ENCODE results near the gene ZNF283. TPM values are rescaled to one million over a fixed set of nuclear protein-coding genes. Genes with fewer than 3 reads are reported as not detected.

The ZNF283 gene
- total and polyA plus RNA-seq, 4 donors, result 0.65 to 6.4 (median 2.9) TPM

GRCh38 chr19:43802216-43802951, 24.7 kb upstream of the ZNF283 start, which contains the start of gene LYPD5:
LYPD5 (minus strand) TSS chr19:43802447; CDS start chr19:43802380, 67 bp downstream.
- Histone ChIP-seq H3K9me3 (ENCODE audit: control insufficient read depth in 4 of 4, low read length in 3 of 4) (peaks cover 0 to 2% (median under 1%) of the 10 kb centered on the region in 4 donors), H3K9ac (ENCODE audit: low read depth in 1 of 2, low read length in 2 of 2) (no peak within 1 kb of the TSS), H3K27me3 (ENCODE audit: control insufficient read depth in 4 of 4, insufficient read depth in 4 of 4, low read length in 3 of 4) (peaks cover 0 to 8% (median 0%) of the 10 kb centered on the region in 4 donors), H3K27ac (ENCODE audit: low read depth in 1 of 2, low read length in 2 of 2) (no peak within 1 kb of the TSS), H3K4me3 (ENCODE audit: low read depth in 1 of 3, low read length in 3 of 3) (no peak within 1 kb of the TSS), H3K36me3 (ENCODE audit: control insufficient read depth in 4 of 4, insufficient read depth in 3 of 4, low read depth in 1 of 4, low read length in 3 of 4) (no peaks in the 10 kb centered on the region), H3K4me1 (ENCODE audit: control insufficient read depth in 4 of 4, insufficient read depth in 4 of 4, low read length in 3 of 4) (peaks cover 2 to 9% (median 5%) of the 10 kb centered on the region in 4 donors)
- no peak for DNase-seq (ENCODE audit: low spot score)
- WGBS, result 57% methylated on average over 12 of the region's 12 CpGs
- TF ChIP-seq RXRA (IDR thresholded peaks at IDR 0.05), result no peak
- TF ChIP-seq MAX (IDR thresholded peaks at IDR 0.05), result no peak
- TF ChIP-seq CTCF (IDR thresholded peaks at IDR 0.05; ENCODE audit: low read depth, low read length, missing input control), result no peak
- TF ChIP-seq REST (IDR thresholded peaks at IDR 0.05), result no peak
- no peak for TF ChIP-seq SP1 (IDR thresholded peaks at IDR 0.05)

GRCh38 chr19:43804432-43804831, 22.7 kb upstream of the ZNF283 start:
- 33% methylated on average over 2 of the region's 2 CpGs for WGBS
- H3K9me3 ChIP-seq (ENCODE audit: control insufficient read depth in 4 of 4, low read length in 3 of 4), result peaks cover 0 to 3% (median 1%) of the 10 kb centered on the region in 4 donors
- no peak for TF ChIP-seq FOXA1 (IDR thresholded peaks at IDR 0.05)
- no peak for TF ChIP-seq FOXA2 (IDR thresholded peaks at IDR 0.05)
- no peak for TF ChIP-seq ZBTB33 (IDR thresholded peaks at IDR 0.05)
- TF ChIP-seq HNF4G (IDR thresholded peaks at IDR 0.05), result no peak
- no peak for TF ChIP-seq TAF1 (conservative IDR thresholded peaks at IDR 0.05)
- TF ChIP-seq SP1 (IDR thresholded peaks at IDR 0.05), result no peak
- TF ChIP-seq HNF4A (conservative IDR thresholded peaks at IDR 0.05), result no peak
- TF ChIP-seq ATF3 (IDR thresholded peaks at IDR 0.05), result no peak
- TF ChIP-seq JUND (IDR thresholded peaks at IDR 0.05), result no peak
- TF ChIP-seq YY1 (IDR thresholded peaks at IDR 0.05), result no peak
- no peak for TF ChIP-seq RXRA (IDR thresholded peaks at IDR 0.05)
- no peak for TF ChIP-seq NR2F2 (IDR thresholded peaks at IDR 0.05)
- no peak for TF ChIP-seq RAD21 (IDR thresholded peaks at IDR 0.05)
- no peak for TF ChIP-seq CTCF (IDR thresholded peaks at IDR 0.05; ENCODE audit: low read depth, low read length, missing input control)
- no peak for TF ChIP-seq EGR1 (IDR thresholded peaks at IDR 0.05; ENCODE audit: low read depth in 2 of 2)
- no peak for TF ChIP-seq REST (IDR thresholded peaks at IDR 0.05)

More at GRCh38 chr19:43804432-43804831, 22.7 kb upstream of the ZNF283 start:
- DNase-seq (ENCODE audit: low spot score), result no peak
- Histone ChIP-seq H3K9ac (ENCODE audit: low read depth in 1 of 2, low read length in 2 of 2) (no peak overlapping the region), H3K27ac (ENCODE audit: low read depth in 1 of 2, low read length in 2 of 2) (no peak overlapping the region), H3K4me3 (ENCODE audit: low read depth in 1 of 3, low read length in 3 of 3) (no peak overlapping the region), H3K4me1 (ENCODE audit: control insufficient read depth in 4 of 4, insufficient read depth in 4 of 4, low read length in 3 of 4) (no peaks in the 10 kb centered on the region), H3K27me3 (ENCODE audit: control insufficient read depth in 4 of 4, insufficient read depth in 4 of 4, low read length in 3 of 4) (no peaks in the 10 kb centered on the region), H3K36me3 (ENCODE audit: control insufficient read depth in 4 of 4, insufficient read depth in 3 of 4, low read depth in 1 of 4, low read length in 3 of 4) (no peaks in the 10 kb centered on the region)
